Neural progenitor cell (in vitro differentiated cells): Measurements from ENCODE around the gene FBLN1. TPM values are rescaled to one million over a fixed set of nuclear protein-coding genes. Genes with fewer than 3 reads are reported as not detected.

Source experiments
- DNase-seq: peaks from one replicate; pipeline ENCODE4 v3.0.0-alpha.2; 2016; ENCODE audit warnings: low spot score
- H2AFZ ChIP-seq: fragments of 200-600 bp; sonication (generic); replicated peaks from 2 replicates; pipeline ENCODE4 v1.6.1; 2016; ENCODE audit warnings: antibody characterized with exemption
- H3F3A ChIP-seq: fragments of 200-600 bp; sonication (generic); 2 replicates; pipeline ENCODE4 v1.6.1; 2016; ENCODE audit warnings: antibody characterized with exemption, low read depth
- H3K27ac ChIP-seq: fragments of 200-600 bp; sonication (generic); 2 replicates; pipeline ENCODE4 v1.5.1; 2016; ENCODE audit warnings: mild to moderate bottlenecking
- H3K27me3 ChIP-seq: fragments of 200-600 bp; sonication (generic); 2 replicates; pipeline ENCODE4 v1.6.1; 2016; ENCODE audit warnings: mild to moderate bottlenecking, moderate library complexity
- H3K36me3 ChIP-seq: fragments of 200-600 bp; sonication (generic); 2 replicates; pipeline ENCODE4 v1.5.1; 2016
- H3K4me1 ChIP-seq: fragments of 200-600 bp; sonication (generic); 2 replicates; pipeline ENCODE4 v1.6.1; 2016; ENCODE audit warnings: mixed run types
- H3K4me2 ChIP-seq: fragments of 200-600 bp; sonication (generic); 2 replicates; pipeline ENCODE4 v1.6.1; 2016
- H3K4me3 ChIP-seq: fragments of 200-600 bp; sonication (generic); 2 replicates; pipeline ENCODE4 v1.5.1; 2016
- H3K79me2 ChIP-seq: fragments of 200-600 bp; sonication (generic); 2 replicates; pipeline ENCODE4 v1.6.1; 2016; ENCODE audit warnings: low read depth
- H3K9ac ChIP-seq: fragments of 200-600 bp; sonication (generic); 2 replicates; pipeline ENCODE4 v1.6.1; 2016
- H3K9me3 ChIP-seq: fragments of 200-600 bp; sonication (generic); 2 replicates; pipeline ENCODE4 v1.5.1; 2016; ENCODE audit warnings: low read depth
- H4K20me1 ChIP-seq: fragments of 200-600 bp; sonication (generic); 2 replicates; pipeline ENCODE4 v1.6.1; 2016; ENCODE audit warnings: low read depth
- H3K27ac Mint-ChIP-seq: 3 replicates; pipeline ENCODE4 v1.8.0; 2021; ENCODE audit warnings: mixed read lengths
- H3K27me3 Mint-ChIP-seq: 2 replicates; pipeline ENCODE4 v1.8.0; 2022; ENCODE audit warnings: low read depth, mild to moderate bottlenecking, inconsistent platforms, moderate library complexity, mixed read lengths; ENCODE audit not compliant: insufficient read depth
- H3K36me3 Mint-ChIP-seq: 3 replicates; pipeline ENCODE4 v1.8.0; 2021; ENCODE audit warnings: mixed read lengths
- H3K4me1 Mint-ChIP-seq: 3 replicates; pipeline ENCODE4 v1.8.0; 2021; ENCODE audit warnings: mixed read lengths
- H3K4me3 Mint-ChIP-seq: 3 replicates; pipeline ENCODE4 v1.8.0; 2021; ENCODE audit warnings: mild to moderate bottlenecking, moderate library complexity, mixed read lengths
- H3K9me3 Mint-ChIP-seq: 3 replicates; pipeline ENCODE4 v1.8.0; 2020; ENCODE audit warnings: mixed read lengths
- CTCF ChIP-seq: fragments of 200-600 bp; sonication (generic); IDR thresholded peaks from 2 replicates; pipeline ENCODE4 v1.5.1; 2017; ENCODE audit warnings: antibody characterized with exemption, mild to moderate bottlenecking
- EZH2 ChIP-seq: fragments of 200-600 bp; sonication (generic); IDR thresholded peaks from 2 replicates; pipeline ENCODE4 v1.6.1; 2017; ENCODE audit warnings: antibody characterized with exemption, mild to moderate bottlenecking, moderate library complexity
- EZH2phosphoT487 ChIP-seq: fragments of 200-600 bp; sonication (generic); IDR thresholded peaks from 2 replicates; pipeline ENCODE4 v1.6.1; 2017; ENCODE audit warnings: antibody characterized with exemption
- total RNA-seq: library from RNA; depleted of rRNA; stranded (reverse); fragments of >200 nt; gene quantifications from 2 replicates; pipeline ENCODE4 v1.2.3, GENCODE V29; 2015; ENCODE audit warnings: low replicate concordance

The FBLN1 gene
- total RNA-seq, 1 donor from 2014 or later: 84.3 TPM

GRCh38 chr22:45579306-45579705, 76.6 kb downstream of the FBLN1 start:
- Histone ChIP-seq H3K9me3 (no peaks in the 10 kb centered on the region), H2AFZ (no peak overlapping the region), H3K9ac (no peak overlapping the region), H3F3A (peaks cover 4% of the 10 kb centered on the region), H3K4me3 (no peak overlapping the region), H3K4me2 (no peak overlapping the region), H3K79me2 (no peaks in the 10 kb centered on the region), H3K27ac (no peak overlapping the region), H3K4me1 (no peaks in the 10 kb centered on the region), H3K36me3 (no peaks in the 10 kb centered on the region), H4K20me1 (peaks cover 6% of the 10 kb centered on the region), H3K27me3 (no peaks in the 10 kb centered on the region)
- Mint-ChIP-seq H3K27me3 (peaks cover 9% of the 10 kb centered on the region), H3K36me3 (no peaks in the 10 kb centered on the region), H3K27ac (no peak overlapping the region), H3K4me1 (peaks cover 4% of the 10 kb centered on the region), H3K4me3 (no peak overlapping the region), H3K9me3 (no peaks in the 10 kb centered on the region)
- TF ChIP-seq EZH2phosphoT487: no peak
- TF ChIP-seq CTCF: no peak
- no peak for TF ChIP-seq EZH2
- DNase-seq: no peak

GRCh38 chr22:45579806-45580725, 77.4 kb downstream of the FBLN1 start:
- Histone ChIP-seq H3K27me3 (no peaks in the 10 kb centered on the region), H2AFZ (no peak overlapping the region), H3K4me2 (no peak overlapping the region), H3K27ac (no peak overlapping the region), H3K79me2 (no peaks in the 10 kb centered on the region), H4K20me1 (peaks cover 6% of the 10 kb centered on the region), H3K9me3 (no peaks in the 10 kb centered on the region), H3K36me3 (no peaks in the 10 kb centered on the region), H3F3A (peaks cover 4% of the 10 kb centered on the region), H3K4me3 (no peak overlapping the region), H3K9ac (no peak overlapping the region), H3K4me1 (no peaks in the 10 kb centered on the region)
- H3K27ac Mint-ChIP-seq: no peak overlapping the region
- DNase-seq: no peak
- TF ChIP-seq EZH2 (no peak), EZH2phosphoT487 (no peak), CTCF (no peak)
- H3K4me3 Mint-ChIP-seq: no peak overlapping the region
- H3K36me3 Mint-ChIP-seq: no peaks in the 10 kb centered on the region
- H3K27me3 Mint-ChIP-seq: peaks cover 10% of the 10 kb centered on the region
- no peaks in the 10 kb centered on the region for H3K9me3 Mint-ChIP-seq
- H3K4me1 Mint-ChIP-seq: peaks cover 4% of the 10 kb centered on the region

- no peak overlapping the region for H3K27ac Mint-ChIP-seq
- Histone ChIP-seq H3K4me2 (no peak overlapping the region), H4K20me1 (peaks cover 6% of the 10 kb centered on the region), H2AFZ (no peak overlapping the region), H3K9me3 (no peaks in the 10 kb centered on the region), H3K4me3 (no peak overlapping the region), H3F3A (peaks cover 4% of the 10 kb centered on the region), H3K36me3 (no peaks in the 10 kb centered on the region), H3K79me2 (no peaks in the 10 kb centered on the region), H3K4me1 (no peaks in the 10 kb centered on the region), H3K27me3 (no peaks in the 10 kb centered on the region), H3K27ac (no peak overlapping the region), H3K9ac (no peak overlapping the region)
- H3K4me3 Mint-ChIP-seq: peak overlapping the region; percentile 5
- TF ChIP-seq CTCF: no peak
- TF ChIP-seq EZH2: no peak
- no peak for TF ChIP-seq EZH2phosphoT487
- DNase-seq: no peak
- H3K9me3 Mint-ChIP-seq: no peaks in the 10 kb centered on the region
- peaks cover 4% of the 10 kb centered on the region for H3K4me1 Mint-ChIP-seq
- H3K36me3 Mint-ChIP-seq: no peaks in the 10 kb centered on the region
- peaks cover 8% of the 10 kb centered on the region for H3K27me3 Mint-ChIP-seq
Observed at GRCh38 chr22:45580726-45581381, 78.2 kb downstream of the FBLN1 start.
